Omental fat pad (tissue), 4 donors: Measurements from ENCODE around the gene CNTN4. TPM values are rescaled to one million over a fixed set of nuclear protein-coding genes. Genes with fewer than 3 reads are reported as not detected.

ENCODE experiments used
- ATAC-seq: fragments of 150-250 bp; one replicate; pipeline ENCODE4 v1.9.1; 2016; ENCODE audit warnings: mild to moderate bottlenecking, moderate library complexity; ENCODE audit not compliant: low FRiP score
- DNase-seq: peaks from one replicate; pipeline ENCODE4 v3.0.0-alpha.2; 2019; ENCODE audit warnings: low spot score
- CTCF ChIP-seq, 3 donors: fragments of 450-650 bp; IDR thresholded peaks; one replicate each; pipeline ENCODE4 v1.5.1; 2016 to 2017; ENCODE audit warnings: antibody characterized with exemption in 3 of 3, mild to moderate bottlenecking in 3 of 3, moderate library complexity in 2 of 3
- total RNA-seq, 4 donors: library from RNA; depleted of rRNA; stranded (reverse); fragments of >200 nt; gene quantifications; one replicate each; pipeline ENCODE4 v1.1.0, GENCODE V29; 2016

CNTN4 gene
- total RNA-seq, 4 donors from 2014 or later, result 2.6 to 9.5 (median 7.2) TPM

- DNase-seq (no peak), ATAC-seq (no peak)
- TF ChIP-seq CTCF (IDR thresholded peaks at IDR 0.05), result no peak
Measured at GRCh38 chr3:2731843-2732242, 633.2 kb downstream of the CNTN4 start.

DNA sequence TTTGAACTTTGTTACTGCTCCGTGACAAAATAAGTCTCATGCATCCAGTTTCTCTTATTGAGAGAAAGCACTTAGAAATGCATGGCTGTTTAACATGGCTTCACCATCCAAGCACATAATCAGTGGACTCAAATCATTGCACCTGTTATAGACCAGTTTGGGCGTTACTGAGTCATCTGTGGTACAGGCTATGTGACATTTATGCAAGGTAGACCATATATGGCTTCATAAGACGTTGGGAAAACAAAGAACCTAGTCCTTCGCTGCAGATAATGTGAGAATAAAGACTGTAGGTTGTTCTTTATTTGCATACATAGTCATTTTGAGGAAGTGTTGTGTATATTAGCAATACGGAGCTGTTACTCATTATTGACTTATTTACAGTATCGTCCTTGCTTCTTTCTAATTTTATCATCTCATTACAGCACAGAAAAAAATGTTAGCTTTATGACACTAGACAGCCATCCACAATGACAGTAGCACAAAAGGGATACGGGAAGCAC is 636.8 kb downstream of the CNTN4 start:
- DNase-seq, result no peak
- no peak for ATAC-seq
- no peak for TF ChIP-seq CTCF (IDR thresholded peaks at IDR 0.05)

DNA sequence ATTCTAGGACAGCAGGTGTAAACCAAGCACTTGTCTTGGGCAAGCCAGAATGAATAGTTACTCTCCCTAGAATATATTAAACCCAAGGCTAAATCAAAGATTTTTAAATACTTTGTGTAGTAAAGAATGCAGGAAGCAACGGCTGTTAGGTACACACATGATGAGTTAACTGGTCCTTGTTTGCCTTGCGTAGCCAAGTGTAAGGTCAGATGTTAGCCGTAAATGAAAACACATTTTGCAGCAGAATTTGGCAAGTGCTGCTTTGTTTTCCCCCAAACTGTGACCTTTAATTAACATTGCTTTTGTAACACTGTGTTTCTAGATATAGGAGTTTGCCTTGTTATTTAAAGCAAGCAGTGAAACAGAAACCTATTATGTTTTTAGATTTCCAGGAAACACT is 642.9 kb downstream of the CNTN4 start:
- no peak for DNase-seq
- no peak for TF ChIP-seq CTCF (IDR thresholded peaks at IDR 0.05)
- ATAC-seq, result no peak

GRCh38 chr3:2765002-2765579 is 666.4 kb downstream of the CNTN4 start:
- no peak for TF ChIP-seq CTCF (IDR thresholded peaks at IDR 0.05)
- ATAC-seq (no peak), DNase-seq (no peak)

- ATAC-seq (no peak), DNase-seq (no peak)
- no peak for TF ChIP-seq CTCF (IDR thresholded peaks at IDR 0.05)
Measured at GRCh38 chr3:2770451-2770850, 671.8 kb downstream of the CNTN4 start.

DNA sequence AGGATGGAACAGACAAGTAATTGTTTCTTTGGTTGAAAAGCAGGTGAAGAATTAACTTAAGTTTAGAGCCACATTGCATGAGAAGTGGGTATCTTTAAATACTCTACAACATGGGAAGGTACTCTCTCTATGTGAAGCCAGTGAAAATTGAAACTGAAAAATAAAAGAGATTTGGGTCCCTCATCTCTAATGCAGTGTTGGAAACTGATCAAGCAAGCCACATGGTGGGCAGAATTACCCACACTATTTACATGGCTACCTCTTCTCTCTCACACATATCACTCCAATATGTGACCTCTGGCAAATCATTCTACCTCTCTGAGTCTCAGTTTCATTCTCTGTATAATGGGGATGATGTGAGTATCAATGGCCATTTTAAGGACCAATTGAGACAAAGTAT is 672.5 kb downstream of the CNTN4 start:
- no peak for DNase-seq
- no peak for ATAC-seq
- TF ChIP-seq CTCF (IDR thresholded peaks at IDR 0.05), result no peak

- no peak for TF ChIP-seq CTCF (IDR thresholded peaks at IDR 0.05)
- ATAC-seq (no peak), DNase-seq (no peak)
Measured at GRCh38 chr3:2771741-2772140, 673.1 kb downstream of the CNTN4 start.
